Ecto neural progenitor cell (in vitro differentiated cells): ENCODE data around the gene GYG1.
"Not testable (repeated sequence)": the region's sequence is repeated elsewhere in the genome, so short reads cannot be mapped to it uniquely, and the experiment has no call there.

Experiments
- DNase-seq: peaks from one replicate; pipeline ENCODE4 v3.0.0-alpha.2; 2018; ENCODE audit warnings: low spot score

GYG1 gene

DNA sequence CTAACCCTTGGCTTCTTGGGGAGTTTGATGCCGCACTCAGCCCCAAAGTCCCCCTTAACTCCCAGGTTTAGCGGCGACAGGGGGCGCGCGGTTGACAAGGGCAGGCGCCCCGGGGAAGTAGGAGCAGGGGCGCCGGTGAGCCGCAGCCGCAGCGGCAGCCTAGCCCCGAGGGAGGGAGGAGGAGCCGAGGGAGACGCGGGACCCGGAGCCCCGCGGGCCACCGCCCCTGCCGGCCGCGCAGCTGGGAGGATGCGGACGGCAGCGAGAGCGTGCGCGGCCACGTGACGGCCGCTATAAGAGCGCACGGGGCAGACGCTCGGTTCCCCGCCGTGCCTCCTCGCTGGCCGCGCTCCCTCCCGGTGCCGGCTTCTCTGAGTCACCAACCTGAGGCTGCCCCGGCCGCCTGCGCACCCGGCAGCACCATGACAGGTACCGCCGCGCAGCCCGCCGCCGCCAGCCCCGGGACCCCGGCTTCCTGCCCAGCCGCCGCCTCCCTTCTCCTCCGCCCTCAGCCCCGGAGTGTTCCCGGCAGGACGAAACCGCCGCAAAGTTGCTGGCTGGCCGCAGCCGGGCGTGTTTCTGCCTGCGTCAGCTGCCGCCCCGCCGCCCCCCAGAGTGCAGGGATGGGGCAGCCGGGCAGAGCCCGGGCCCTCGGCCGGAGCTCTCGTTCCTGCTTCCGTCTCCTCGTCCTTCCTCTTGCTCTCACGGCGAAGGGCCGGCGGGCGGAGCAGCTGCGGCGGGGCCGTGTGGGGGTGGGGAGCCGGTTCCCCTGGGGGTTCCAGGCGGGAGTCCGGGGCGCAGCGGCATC is at the start of gene GYG1:
TSS of gene GYG1 (plus strand) at position 322 of the 808 bp plus-strand sequence. CDS start at position 423, 101 bp downstream.
- DNase-seq = peak; percentile 82

DNA sequence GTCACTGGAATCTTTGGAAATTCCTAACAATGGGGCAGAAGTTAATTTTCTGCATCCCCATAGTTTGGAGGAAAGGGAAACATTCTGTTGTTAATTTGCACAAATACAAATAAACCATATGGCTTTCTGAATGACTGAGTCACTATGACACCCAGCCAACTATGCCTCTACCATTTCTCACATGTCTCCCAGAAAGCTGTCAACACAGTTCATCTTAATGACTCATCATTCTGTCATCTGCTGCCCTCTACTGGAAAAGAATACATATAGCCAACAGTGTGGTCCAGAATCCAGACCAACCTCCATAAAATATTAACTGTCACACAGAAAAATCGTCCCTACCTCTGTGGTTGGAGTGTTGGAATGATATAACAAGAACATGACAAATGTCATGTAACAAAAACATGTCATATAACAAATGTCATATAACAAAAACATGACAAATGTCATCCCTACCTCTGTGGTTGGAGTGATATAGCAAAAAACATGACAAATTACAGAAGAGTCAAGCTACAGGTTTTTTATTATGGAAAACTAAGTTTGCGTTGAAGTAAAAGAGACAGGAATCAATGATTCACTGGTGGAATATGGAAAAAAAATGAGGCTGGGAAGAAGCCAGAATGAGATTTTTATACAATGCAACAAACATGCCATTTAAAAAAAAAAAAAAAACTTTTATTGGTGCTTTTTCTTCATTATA is 47.7 kb upstream of the GYG1 start:
- DNase-seq = no peak

DNA sequence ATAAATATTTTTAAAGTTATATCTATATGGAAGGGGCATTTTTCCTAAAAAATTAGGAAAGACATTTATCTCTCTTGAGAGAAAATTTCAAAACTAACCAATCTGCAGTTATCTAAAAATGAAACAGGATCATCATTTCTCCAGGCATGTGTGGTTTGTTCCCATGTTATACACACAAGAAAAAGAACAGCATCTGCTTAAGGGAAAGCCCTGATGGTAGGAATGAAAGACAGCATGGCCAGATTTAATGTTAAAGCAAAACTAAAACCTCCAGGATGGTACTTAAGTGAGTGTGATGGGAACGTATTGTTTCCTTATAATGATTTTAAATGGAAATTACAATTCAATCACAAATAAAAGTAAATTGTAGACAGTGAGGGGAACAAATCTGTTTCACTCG is 46.2 kb upstream of the GYG1 start:
- DNase-seq = no peak

DNA sequence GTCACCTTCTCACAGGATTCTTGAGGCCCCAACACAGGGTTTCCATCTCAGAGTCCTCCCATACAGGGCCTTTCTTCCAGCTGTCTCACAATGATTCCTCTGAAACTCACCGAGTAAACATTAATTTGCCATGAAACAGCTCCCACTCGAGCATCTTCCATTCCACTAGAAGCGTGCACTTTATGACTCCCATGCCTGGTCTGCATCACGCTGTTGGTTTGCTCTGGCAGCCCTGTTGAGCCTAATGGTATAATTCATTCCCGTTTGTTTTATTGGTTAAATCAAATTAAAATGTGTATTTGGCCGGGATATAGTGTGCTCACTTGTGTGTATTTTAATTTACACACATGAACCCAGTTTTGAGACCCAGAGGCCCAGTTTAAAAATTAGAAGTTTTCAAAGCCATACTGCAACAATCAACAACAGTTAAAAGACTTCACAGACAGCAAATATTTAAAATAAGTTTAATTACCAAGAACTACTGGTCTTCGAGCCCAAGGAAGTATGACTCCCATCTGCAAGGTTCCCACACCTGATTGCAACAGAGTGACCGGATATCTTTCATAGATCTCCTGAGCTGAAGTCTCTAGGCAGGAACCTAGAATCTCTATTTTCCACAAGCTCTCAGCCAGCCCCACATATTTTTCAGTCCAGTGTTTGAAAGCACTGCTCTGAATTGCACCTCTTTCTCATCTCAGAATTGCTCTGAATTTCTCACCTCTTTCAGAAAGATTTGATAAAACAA is 42.3 kb upstream of the GYG1 start:
- DNase-seq = no peak

DNA sequence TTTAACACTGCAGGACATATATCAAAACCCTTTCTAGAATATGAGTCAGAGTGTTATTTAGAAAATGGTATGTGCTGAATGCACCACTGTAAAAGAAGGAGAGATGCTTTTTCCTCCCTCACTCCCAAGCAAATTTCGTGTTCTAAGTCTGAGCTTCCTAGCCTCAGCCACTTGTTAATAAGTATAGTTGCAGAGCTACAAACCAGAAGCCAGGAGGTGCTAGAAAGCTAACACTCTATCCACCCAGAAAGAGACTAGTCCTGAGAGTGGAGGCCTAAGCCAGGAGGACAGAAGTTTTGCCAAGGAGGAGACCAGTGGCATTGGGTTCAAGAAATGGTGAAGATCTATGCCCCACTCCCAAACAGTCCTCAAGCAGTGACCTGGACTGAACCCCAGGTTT is 40.5 kb upstream of the GYG1 start:
- no peak for DNase-seq

DNA sequence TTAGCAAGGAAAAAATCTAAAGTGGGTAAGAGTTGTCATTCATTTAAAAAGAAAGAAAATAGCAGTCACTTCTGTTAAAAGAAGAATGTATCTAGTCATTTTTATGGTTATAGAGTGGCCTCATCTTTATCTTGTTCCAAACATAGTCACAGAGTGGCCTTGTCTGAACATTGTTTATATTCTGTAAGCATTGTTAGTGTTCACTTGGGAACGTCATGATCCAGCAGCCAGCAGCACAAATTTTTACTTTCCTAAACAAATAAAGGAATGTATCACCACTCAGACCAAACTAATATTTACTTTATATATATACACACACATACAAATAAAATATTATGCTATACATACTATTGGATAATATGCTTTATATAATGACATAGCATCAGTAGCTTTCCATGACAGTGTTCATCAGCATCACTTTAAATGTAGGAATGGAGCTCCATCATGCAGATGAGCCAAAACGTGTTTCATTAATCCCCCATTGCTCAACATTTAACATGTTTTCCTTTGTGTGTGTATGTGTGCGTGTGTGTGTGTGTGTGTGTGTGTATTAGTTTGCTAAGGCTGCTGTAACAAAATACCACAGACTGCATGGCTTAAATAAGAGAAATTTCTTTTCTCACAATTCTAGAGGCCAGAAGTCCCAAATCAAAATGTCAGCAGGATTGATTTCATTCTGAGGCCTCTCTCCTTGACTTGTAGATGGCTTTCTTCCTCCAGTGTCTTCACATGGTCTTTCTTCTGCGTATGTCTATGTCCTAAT is 39.6 kb upstream of the GYG1 start:
- no peak for DNase-seq

GRCh38 chr3:148953094-148953493 is 38.2 kb upstream of the GYG1 start:
- DNase-seq = no peak

DNA sequence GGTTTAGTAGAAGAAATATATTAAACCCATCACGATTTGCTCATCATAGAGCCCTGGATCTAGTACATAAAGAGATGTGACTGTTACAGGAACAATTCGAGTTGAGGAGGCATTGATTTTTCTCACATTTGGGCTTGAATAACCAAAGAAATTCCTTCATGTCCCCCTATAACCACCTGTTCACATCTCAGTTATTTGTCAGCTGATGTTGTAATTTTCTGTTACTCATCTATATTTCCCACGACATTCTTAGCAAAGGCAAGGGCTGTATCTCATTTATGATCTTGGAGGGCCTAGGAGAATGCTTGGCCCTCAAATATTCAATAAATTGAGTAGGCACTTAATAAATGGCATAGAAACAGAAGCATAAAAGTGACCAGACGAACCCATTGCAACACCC is 36.4 kb upstream of the GYG1 start:
- no peak for DNase-seq

DNA sequence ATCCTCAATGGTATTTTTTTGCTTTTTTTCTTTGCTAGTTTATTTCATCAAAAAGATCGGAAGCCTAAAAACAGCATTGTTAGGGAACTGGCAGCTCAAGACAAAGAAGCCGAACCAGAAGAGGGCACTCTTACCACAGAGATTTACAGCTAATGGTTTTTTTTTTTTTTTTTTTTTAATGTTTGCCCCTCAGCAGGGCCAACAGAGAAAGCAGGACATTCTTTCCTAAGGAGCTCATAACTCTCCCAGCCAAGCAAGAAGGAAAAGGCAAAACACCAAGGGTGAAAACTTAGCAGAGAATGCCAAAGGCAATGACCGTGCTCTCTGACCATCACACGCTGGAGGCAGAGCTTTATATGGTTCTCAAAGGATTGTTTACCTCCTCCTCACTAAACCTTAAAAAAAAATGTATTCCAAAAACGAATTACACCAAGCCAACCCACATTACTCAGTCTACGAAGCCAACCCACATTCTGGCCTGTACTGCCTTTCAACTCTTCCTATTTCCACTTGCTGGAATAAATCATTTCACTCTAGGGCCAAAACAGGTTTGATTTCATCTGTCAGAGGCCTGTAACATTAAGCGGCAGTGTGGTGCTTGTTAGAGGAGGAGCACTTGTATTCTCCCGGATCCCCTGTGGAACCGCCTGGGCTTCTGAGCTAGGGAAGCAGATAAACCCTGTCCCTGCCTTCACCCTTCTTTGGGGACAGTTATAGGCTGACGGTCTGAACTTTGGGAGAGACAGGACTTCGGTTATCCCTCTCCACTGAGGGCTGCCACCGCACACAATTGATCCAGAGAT is 35.6 kb upstream of the GYG1 start:
- DNase-seq = no peak

GRCh38 chr3:148957586-148957985 is 33.8 kb upstream of the GYG1 start:
- DNase-seq = no peak

GRCh38 chr3:148958696-148959095 is 32.6 kb upstream of the GYG1 start:
- DNase-seq = no peak

GRCh38 chr3:148962513-148962912 is 28.8 kb upstream of the GYG1 start:
- no peak for DNase-seq

GRCh38 chr3:148964809-148965208 is 26.5 kb upstream of the GYG1 start:
- DNase-seq = no peak

DNA sequence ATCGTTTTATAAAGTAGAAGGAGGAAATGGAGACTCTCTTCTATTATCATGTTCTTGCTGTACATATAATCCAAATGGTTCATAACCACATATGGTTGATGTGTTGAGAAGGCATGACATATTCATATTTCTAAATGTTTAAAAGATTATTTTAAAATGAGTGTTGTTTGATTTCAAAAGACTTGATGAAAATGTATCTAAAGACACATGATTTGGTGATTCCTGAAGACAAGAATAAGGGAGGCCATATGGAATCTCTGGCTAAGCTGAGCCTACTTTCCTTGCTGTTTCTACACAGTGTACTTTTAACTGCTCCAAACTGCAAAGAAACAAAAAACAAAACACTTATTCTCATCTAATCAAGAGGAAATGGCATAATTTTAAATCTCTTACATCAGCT is 23.0 kb upstream of the GYG1 start:
- DNase-seq = no peak

DNA sequence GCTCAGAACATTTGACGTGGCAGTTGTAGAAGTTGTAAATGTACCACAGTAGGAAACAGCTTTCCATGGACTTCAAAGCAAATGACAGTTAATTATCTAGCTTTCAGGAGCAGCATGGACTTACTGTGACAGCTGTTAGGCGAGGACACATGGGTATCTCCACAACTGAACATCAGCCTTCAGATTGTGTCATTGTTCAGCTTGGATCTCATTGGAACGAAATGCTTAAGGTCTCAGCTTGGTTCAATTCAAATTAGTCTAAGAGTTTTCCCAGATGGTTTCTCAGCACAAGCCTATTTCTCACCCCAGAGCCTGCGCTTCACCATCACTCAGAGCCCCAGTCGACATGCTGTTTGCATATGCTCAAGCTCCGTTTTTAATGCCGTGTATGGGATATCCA is 21.1 kb upstream of the GYG1 start:
- no peak for DNase-seq

DNA sequence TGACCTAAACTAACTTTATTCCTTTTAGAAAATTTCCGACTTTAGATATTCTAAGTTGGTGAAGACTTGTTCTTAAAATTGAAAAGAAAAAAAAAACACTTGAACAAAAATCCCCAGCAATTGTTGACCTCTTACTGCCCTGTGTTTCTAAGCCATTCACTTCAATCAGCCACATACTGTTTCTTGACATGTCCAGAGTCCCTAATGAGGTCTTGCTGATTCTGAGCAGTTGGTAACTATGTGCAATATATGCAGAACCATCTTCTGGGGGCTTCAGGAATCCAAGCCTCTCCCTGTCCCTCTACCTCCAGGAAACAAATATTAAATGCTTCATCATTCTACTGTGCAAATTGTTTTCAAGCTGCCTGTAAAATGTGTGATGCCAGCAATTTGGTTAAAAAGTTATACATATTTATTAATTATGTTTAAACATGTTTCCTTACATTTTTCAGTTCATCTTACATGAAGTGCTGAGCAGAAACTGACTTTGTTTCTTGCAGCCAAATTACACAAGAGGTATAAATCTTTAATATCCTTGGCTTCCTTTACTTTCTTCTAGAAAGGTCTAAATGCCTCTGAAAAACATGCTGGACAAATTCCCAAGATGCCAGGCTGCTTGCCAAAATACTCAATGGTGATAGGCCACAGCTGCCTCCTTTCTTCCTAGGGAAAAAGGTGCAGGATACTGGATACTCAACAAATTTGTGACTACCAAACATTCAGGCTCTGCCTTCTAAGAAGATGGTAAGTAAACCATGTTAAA is 19.8 kb upstream of the GYG1 start:
- DNase-seq = no peak

- DNase-seq = no peak
These were observed 16.6 kb upstream of the GYG1 start for GRCh38 chr3:148974726-148975125.

- no peak for DNase-seq
These were observed 16.1 kb upstream of the GYG1 start for GRCh38 chr3:148975248-148975647.

GRCh38 chr3:148975696-148976095 is 15.6 kb upstream of the GYG1 start:
- no peak for DNase-seq

DNA sequence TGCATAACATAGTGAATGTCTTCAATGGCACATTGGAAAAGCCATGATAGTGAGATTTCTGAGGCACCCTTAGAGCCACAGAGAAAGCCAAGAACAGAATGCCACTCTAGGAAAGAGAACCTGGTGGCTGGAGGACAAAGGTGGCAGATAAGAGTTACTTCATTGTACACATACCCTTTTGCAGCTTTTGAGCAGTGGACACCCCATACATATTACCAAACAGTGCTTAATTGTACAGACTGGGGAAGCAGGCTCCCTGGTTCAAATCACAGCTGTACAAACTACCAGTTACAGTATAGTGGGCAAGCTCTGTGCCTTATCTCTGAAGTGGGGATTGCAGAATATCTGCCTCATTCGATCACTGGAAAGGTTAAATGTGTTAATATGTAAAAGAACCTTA is 10.1 kb upstream of the GYG1 start:
- no peak for DNase-seq

- DNase-seq = not testable (repeated sequence)
These were observed 3.8 kb upstream of the GYG1 start for GRCh38 chr3:148987551-148987950.
